GM23338 (cell line): ENCODE results near the gene CSF2. TPM values are rescaled to one million over a fixed set of nuclear protein-coding genes. Genes with fewer than 3 reads are reported as not detected.

ENCODE experiments used
- ATAC-seq: fragments of 200-7000 bp; cut with Tn5 transposase; 3 replicates; pipeline ENCODE4 v1.9.1; 2020
- DNase-seq: peaks from one replicate; pipeline ENCODE4 v3.0.0-alpha.2; 2015; ENCODE audit warnings: low spot score
- H2AFZ ChIP-seq: fragments of 200-600 bp; sonication (generic); 2 replicates; pipeline ENCODE4 v1.8.0; 2016; ENCODE audit warnings: antibody characterized with exemption, mild to moderate bottlenecking, moderate library complexity
- H3F3A ChIP-seq: fragments of 200-600 bp; sonication (generic); replicated peaks from 2 replicates; pipeline ENCODE4 v1.8.0; 2017; ENCODE audit warnings: antibody characterized with exemption, mixed run types, low read depth
- H3K27ac ChIP-seq: fragments of 200-600 bp; sonication (generic); 2 replicates; pipeline ENCODE4 v1.6.1; 2016; ENCODE audit warnings: low read depth
- H3K27me3 ChIP-seq: fragments of 200-600 bp; sonication (generic); 2 replicates; pipeline ENCODE4 v1.8.0; 2016; ENCODE audit warnings: mild to moderate bottlenecking, mixed run types, moderate library complexity; ENCODE audit not compliant: insufficient read depth
- H3K36me3 ChIP-seq: fragments of 200-600 bp; sonication (generic); 2 replicates; pipeline ENCODE4 v1.8.0; 2016; ENCODE audit warnings: mild to moderate bottlenecking; ENCODE audit not compliant: insufficient read depth
- H3K4me1 ChIP-seq: fragments of 200-600 bp; sonication (generic); 2 replicates; pipeline ENCODE4 v1.8.0; 2016; ENCODE audit warnings: mild to moderate bottlenecking, moderate library complexity; ENCODE audit not compliant: insufficient read depth
- H3K4me2 ChIP-seq: fragments of 200-600 bp; sonication (generic); 2 replicates; pipeline ENCODE4 v1.7.1; 2017; ENCODE audit warnings: mixed run types
- H3K4me3 ChIP-seq: fragments of 200-600 bp; sonication (generic); 2 replicates; pipeline ENCODE4 v1.6.1; 2016; ENCODE audit warnings: mixed run types
- H3K79me2 ChIP-seq: fragments of 200-600 bp; sonication (generic); replicated peaks from 2 replicates; pipeline ENCODE4 v1.8.0; 2017; ENCODE audit warnings: mild to moderate bottlenecking; ENCODE audit not compliant: insufficient read depth
- H3K9me2 ChIP-seq: fragments of 200-600 bp; sonication (generic); 2 replicates; pipeline ENCODE4 v1.8.0; 2017; ENCODE audit not compliant: insufficient read depth
- H4K20me1 ChIP-seq: fragments of 200-600 bp; sonication (generic); replicated peaks from 2 replicates; pipeline ENCODE4 v1.8.0; 2017; ENCODE audit warnings: mild to moderate bottlenecking; ENCODE audit not compliant: insufficient read depth
- H3K27ac Mint-ChIP-seq: 2 replicates; pipeline ENCODE4 v1.8.0; 2020; ENCODE audit warnings: inconsistent platforms, mild to moderate bottlenecking, moderate library complexity, mixed read lengths
- H3K27me3 Mint-ChIP-seq: 3 replicates; pipeline ENCODE4 v1.8.0; 2022; ENCODE audit warnings: low read depth, mild to moderate bottlenecking, moderate library complexity, mixed read lengths, inconsistent platforms; ENCODE audit not compliant: insufficient read depth, poor library complexity
- H3K36me3 Mint-ChIP-seq: 3 replicates; pipeline ENCODE4 v1.8.0; 2021; ENCODE audit warnings: low read depth, mild to moderate bottlenecking, inconsistent platforms, moderate library complexity, mixed read lengths
- H3K4me1 Mint-ChIP-seq: 3 replicates; pipeline ENCODE4 v1.8.0; 2020; ENCODE audit warnings: mild to moderate bottlenecking, inconsistent platforms, mixed read lengths
- H3K4me3 Mint-ChIP-seq: 3 replicates; pipeline ENCODE4 v1.8.0; 2021; ENCODE audit warnings: moderate library complexity, mild to moderate bottlenecking, inconsistent platforms, mixed read lengths
- H3K9me3 Mint-ChIP-seq: 3 replicates; pipeline ENCODE4 v1.8.0; 2020; ENCODE audit warnings: moderate library complexity, mild to moderate bottlenecking, inconsistent platforms, mixed read lengths
- CREB1 ChIP-seq: fragments of 250-450 bp; sonication (Bioruptor Pico); IDR thresholded peaks from 2 replicates; pipeline ENCODE4 v1.5.0; 2020; ENCODE audit warnings: low read depth, mild to moderate bottlenecking, moderate library complexity
- CTCF ChIP-seq, 2 experiments: fragments of 200-600 bp in 1 of 2; sonication (generic) in 1 of 2; conservative IDR thresholded peaks; 2 replicates each; pipeline versions ENCODE4 v1.5.1 to v1.6.1; 2016 to 2017; ENCODE audit warnings: antibody characterized with exemption in 2 of 2, low read depth in 2 of 2, mild to moderate bottlenecking in 2 of 2, moderate library complexity in 1 of 2
- ETS1 ChIP-seq: IDR thresholded peaks from 2 replicates; pipeline ENCODE4 v1.6.1; 2016; ENCODE audit warnings: antibody characterized with exemption
- EZH2 ChIP-seq: fragments of 200-600 bp; sonication (generic); IDR thresholded peaks from one replicate; pipeline ENCODE4 v1.8.0; 2017; ENCODE audit warnings: antibody characterized with exemption, mild to moderate bottlenecking, low read depth; ENCODE audit not compliant: unreplicated experiment
- EZH2phosphoT487 ChIP-seq: fragments of 200-600 bp; sonication (generic); IDR thresholded peaks from one replicate; pipeline ENCODE4 v1.8.1; 2018; ENCODE audit warnings: antibody characterized with exemption; ENCODE audit not compliant: unreplicated experiment
- JUNB ChIP-seq: IDR thresholded peaks from one replicate; pipeline ENCODE4 v1.6.1; 2016; ENCODE audit warnings: antibody characterized with exemption; ENCODE audit not compliant: unreplicated experiment
- NANOG ChIP-seq: IDR thresholded peaks from 2 replicates; pipeline ENCODE4 v1.6.1; 2016; ENCODE audit warnings: antibody characterized with exemption, borderline replicate concordance
- POLR2AphosphoS5 ChIP-seq: IDR thresholded peaks from 2 replicates; pipeline ENCODE4 v1.6.1; 2016; ENCODE audit warnings: antibody characterized with exemption, low read depth
- REST ChIP-seq: IDR thresholded peaks from one replicate; pipeline ENCODE4 v1.6.1; 2018; ENCODE audit warnings: antibody characterized with exemption; ENCODE audit not compliant: unreplicated experiment
- STAT1 ChIP-seq: IDR thresholded peaks from one replicate; pipeline ENCODE4 v1.6.1; 2016; ENCODE audit warnings: antibody characterized with exemption; ENCODE audit not compliant: unreplicated experiment
- ZNF114 ChIP-seq: fragments of 250-450 bp; sonication (Bioruptor Pico); IDR thresholded peaks from 2 replicates; pipeline ENCODE4 v1.5.0; 2020; ENCODE audit warnings: mild to moderate bottlenecking, moderate library complexity
- ZNF331 ChIP-seq: fragments of 250-450 bp; sonication (Bioruptor Pico); IDR thresholded peaks from 2 replicates; pipeline ENCODE4 v1.5.0; 2020; ENCODE audit warnings: low read depth, mild to moderate bottlenecking, moderate library complexity
- ZNF462 ChIP-seq: fragments of 250-450 bp; sonication (Bioruptor Pico); IDR thresholded peaks from 2 replicates; pipeline ENCODE4 v1.5.0; 2020; ENCODE audit warnings: mild to moderate bottlenecking, moderate library complexity
- polyA plus RNA-seq: library from polyadenylated mRNA; unstranded; fragments of >200 nt; fragmentation: Nextera tagmentation; extraction: Ambion mirVana; gene quantifications from 2 replicates; pipeline ENCODE4 v1.2.1, GENCODE V29; 2016
- total RNA-seq: library from RNA; depleted of rRNA; stranded (reverse); fragments of >200 nt; shearing (Covaris generic); gene quantifications from 2 replicates; pipeline ENCODE4 v1.2.3, GENCODE V29; 2014

CSF2 gene
- total and polyA plus RNA-seq, 2 experiments from 2014 or later = not detected

GRCh38 chr5:132095077-132095410, 21.5 kb downstream of the CSF2 start:
- no peaks in the 10 kb centered on the region; the same call in 2 of the 3 replicates for H3K4me1 Mint-ChIP-seq
- no peak overlapping the region for H3K4me3 Mint-ChIP-seq
- H3K27ac Mint-ChIP-seq = no peak overlapping the region
- H3K36me3 ChIP-seq = no peaks in the 10 kb centered on the region
- H4K20me1 ChIP-seq = no peaks in the 10 kb centered on the region
- no peak for DNase-seq
- no peak overlapping the region for H3K27ac ChIP-seq
- H3K4me2 ChIP-seq = no peak overlapping the region
- H3K9me3 Mint-ChIP-seq = no peaks in the 10 kb centered on the region
- peaks cover 1% of the 10 kb centered on the region for H3K27me3 Mint-ChIP-seq
- TF ChIP-seq ZNF462 = no peak
- no peak for TF ChIP-seq STAT1
- no peak for TF ChIP-seq CTCF (conservative IDR thresholded peaks at IDR 0.05; ENCODE audit: low read depth in 2 of 2)
- no peak for TF ChIP-seq ZNF331 (CRISPR knock-in tag)
- no peak for TF ChIP-seq EZH2
- TF ChIP-seq POLR2AphosphoS5 = no peak
- TF ChIP-seq NANOG = no peak
- no peak for TF ChIP-seq JUNB
- no peak for TF ChIP-seq ETS1
- no peak for TF ChIP-seq REST
- no peak for TF ChIP-seq EZH2phosphoT487
- no peak for TF ChIP-seq CREB1 (CRISPR knock-in tag)
- no peak for TF ChIP-seq ZNF114 (CRISPR knock-in tag)
- no peak overlapping the region for H3K4me3 ChIP-seq
- H3K4me1 ChIP-seq = no peaks in the 10 kb centered on the region
- no peak for ATAC-seq
- no peaks in the 10 kb centered on the region for H3K36me3 Mint-ChIP-seq
- no peaks in the 10 kb centered on the region for H3K79me2 ChIP-seq
- no peaks in the 10 kb centered on the region for H3F3A ChIP-seq
- H3K27me3 ChIP-seq = no peaks in the 10 kb centered on the region
- H2AFZ ChIP-seq = no peak overlapping the region
- H3K9me2 ChIP-seq = no peaks in the 10 kb centered on the region; the same call in 1 of the 2 replicates
